Ureter (tissue), 1 donor: Measurements from ENCODE around the gene HARS2. TPM values are rescaled to one million over a fixed set of nuclear protein-coding genes. Genes with fewer than 3 reads are reported as not detected.
"Not testable (repeated sequence)": the region's sequence is repeated elsewhere in the genome, so short reads cannot be mapped to it uniquely, and the experiment has no call there.

Experiments
- DNase-seq: peaks from one replicate; pipeline ENCODE4 v3.0.0-alpha.2; 2020; ENCODE audit warnings: low spot score
- total RNA-seq: library from RNA; stranded (reverse); gene quantifications from one replicate; pipeline ENCODE4 v1.2.4, GENCODE V29; 2023
- donor health status: DM: yes; HTN: yes; CAD: no.

The HARS2 gene, protein sequence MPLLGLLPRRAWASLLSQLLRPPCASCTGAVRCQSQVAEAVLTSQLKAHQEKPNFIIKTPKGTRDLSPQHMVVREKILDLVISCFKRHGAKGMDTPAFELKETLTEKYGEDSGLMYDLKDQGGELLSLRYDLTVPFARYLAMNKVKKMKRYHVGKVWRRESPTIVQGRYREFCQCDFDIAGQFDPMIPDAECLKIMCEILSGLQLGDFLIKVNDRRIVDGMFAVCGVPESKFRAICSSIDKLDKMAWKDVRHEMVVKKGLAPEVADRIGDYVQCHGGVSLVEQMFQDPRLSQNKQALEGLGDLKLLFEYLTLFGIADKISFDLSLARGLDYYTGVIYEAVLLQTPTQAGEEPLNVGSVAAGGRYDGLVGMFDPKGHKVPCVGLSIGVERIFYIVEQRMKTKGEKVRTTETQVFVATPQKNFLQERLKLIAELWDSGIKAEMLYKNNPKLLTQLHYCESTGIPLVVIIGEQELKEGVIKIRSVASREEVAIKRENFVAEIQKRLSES
- 34.0 TPM for total RNA-seq

DNA sequence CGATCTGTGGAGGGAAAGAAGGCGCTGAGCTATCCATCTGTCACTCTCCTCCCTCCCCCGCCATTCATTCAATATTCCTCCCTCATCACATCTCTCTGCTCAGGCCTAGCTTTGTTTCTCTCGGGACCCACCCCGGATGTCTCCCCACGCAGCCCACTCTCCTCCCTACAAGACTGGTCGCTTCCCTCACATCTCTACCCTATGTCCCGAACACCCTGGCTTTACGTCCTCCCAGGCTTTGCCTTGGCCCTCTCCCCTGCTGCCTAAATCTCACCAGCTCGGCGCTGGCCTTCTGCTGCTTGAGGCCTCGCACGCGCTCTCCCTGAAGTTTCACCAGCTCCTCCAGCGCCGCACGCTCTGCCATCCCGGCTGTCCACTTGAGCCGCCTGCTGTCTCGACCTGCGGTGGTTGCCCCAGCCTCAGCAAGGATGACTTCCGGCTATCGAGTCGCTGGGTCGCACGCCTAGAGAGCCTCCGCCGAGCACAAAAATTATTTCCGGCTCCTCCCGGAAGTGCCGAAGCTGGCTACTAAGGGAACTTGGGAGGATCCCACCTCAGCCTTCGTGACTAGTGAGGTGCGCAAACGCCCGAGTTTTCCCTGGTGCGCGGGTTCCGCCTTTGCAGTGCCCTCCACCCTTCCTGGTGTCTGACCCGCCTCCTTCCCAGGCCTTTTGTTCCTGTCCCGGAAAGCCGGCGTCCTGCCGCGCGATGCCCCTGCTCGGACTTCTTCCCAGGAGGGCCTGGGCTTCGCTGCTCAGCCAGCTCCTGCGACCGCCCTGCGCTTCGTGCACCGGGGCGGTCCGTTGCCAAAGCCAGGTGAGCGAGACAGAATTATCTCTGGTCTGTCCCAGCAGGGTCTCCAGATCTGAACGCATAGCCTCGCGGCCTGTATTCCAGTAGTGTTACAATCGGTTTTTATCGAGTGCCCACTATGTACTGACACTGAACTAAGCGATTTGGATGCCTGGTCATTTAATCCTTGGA, at the start of gene HARS2, which contains the start of gene HARS1:
TSS of gene HARS2 (plus strand) at position 515 of the 984 bp plus-strand sequence. CDS start at position 709, 194 bp downstream.
TSS of gene HARS1 (minus strand) at position 430 of the 984 bp plus-strand sequence. CDS start at position 364, 66 bp downstream.
- peak; percentile 92 for DNase-seq

DNA sequence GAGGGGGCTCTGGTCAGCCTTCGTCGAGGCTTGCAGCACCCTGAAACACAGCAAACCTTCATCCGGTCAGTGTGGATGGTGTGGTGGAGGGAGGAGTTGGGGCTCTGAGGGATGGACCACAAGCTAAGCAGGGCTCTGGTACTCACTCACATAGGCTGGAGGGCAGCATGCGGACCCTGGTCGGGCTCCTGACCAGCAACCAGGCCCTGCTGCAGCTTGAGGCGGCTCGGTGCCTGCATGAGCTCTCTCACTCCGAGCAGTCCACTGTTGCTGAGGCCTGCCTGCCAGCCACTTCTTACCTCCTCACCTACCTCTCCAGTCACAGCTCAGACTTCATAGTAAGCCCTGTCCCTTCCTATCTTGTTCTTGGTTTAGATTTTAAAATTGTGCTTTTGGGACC, 49.5 kb upstream of the HARS2 start:
- DNase-seq = no peak

DNA sequence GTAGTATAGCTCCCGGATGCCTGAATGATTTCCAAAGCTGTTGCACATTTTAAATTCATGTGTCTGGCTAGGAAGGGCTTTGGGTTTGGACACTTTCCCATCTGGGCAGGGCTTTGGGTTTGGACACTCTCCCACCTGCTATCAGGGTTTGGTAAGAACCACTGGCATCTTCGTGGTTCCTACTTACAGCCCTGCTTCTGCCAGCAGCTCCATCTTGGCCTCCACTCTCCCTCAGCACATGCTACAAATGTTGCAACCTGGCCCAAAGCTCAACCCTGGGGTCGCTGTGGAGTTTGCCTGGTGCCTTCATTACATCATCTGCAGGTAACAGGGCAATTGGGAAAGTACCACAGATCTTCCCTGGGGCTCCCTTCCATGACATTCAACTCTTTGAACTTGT, 48.5 kb upstream of the HARS2 start:
- no peak for DNase-seq

DNA sequence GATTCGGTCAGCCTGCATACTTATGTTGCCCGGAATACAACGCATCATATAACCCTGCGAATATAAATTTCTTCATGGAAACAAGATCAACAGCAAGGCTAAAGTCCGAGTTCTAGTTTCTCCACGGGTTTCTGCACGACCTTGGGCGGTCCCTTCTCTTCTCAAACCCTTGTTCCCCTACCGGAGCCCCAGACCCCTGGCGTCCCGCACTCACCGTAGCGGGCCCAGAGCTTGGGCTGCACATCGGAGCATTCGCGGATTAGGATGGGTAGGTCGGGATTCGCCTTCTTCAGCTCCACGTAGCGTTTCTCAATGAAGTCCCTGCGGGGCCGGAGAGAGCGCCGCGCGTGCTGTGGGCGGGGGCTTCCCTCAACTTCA, 44.2 kb upstream of the HARS2 start:
- DNase-seq = no peak

DNA sequence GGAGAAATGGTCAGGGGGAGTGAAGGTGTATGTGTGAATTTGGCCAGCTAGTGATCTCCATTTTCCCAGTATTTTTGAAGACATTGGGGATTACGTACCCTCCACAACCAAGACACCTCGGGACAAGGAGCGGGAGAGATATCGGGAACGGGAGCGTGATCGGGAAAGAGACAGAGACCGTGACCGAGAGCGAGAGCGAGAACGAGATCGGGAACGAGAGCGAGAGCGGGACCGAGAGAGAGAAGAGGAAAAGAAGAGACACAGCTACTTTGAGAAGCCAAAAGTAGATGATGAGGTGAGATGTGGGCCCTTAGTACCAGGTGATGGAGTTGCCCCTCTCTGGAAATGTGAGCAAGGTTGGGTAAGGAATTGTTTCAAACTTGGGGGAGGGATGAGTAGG, 32.4 kb upstream of the HARS2 start:
- DNase-seq = no peak

DNA sequence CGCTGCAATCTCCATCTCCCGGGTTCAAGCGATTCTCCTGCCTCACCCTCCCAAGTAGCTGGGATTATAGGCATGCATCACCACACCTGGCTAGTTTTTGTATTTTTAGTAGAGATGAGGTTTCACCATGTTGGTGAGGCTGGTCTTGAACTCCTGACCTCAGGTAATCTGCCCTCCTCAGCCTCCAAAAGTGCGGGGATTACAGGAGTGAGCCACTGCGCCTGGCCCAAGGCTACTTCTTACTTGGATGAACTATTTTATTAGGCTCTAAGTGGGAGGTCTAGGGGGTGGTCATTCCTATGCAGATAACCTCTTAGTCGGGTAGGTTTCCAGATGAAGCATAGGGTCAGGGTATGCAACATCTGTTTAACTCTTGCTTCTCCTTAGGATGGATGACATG, 30.9 kb upstream of the HARS2 start:
- not testable (repeated sequence) for DNase-seq

DNA sequence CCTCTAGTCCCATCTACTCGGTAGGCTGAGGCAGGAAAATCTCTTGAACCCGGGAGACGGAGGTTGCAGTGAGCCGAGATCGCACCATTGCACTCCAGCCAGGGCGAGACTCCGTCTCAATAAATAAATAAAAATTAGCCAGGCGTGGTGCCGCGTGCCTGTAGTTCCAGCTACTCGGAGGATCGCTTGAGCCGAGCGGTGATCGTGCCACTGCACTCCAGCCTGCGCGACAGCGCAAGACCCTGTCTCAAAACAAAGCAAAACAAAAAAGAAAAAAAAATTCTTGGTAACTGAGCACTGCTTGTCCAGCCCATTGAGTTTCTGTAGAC, 27.3 kb upstream of the HARS2 start:
- no peak for DNase-seq

DNA sequence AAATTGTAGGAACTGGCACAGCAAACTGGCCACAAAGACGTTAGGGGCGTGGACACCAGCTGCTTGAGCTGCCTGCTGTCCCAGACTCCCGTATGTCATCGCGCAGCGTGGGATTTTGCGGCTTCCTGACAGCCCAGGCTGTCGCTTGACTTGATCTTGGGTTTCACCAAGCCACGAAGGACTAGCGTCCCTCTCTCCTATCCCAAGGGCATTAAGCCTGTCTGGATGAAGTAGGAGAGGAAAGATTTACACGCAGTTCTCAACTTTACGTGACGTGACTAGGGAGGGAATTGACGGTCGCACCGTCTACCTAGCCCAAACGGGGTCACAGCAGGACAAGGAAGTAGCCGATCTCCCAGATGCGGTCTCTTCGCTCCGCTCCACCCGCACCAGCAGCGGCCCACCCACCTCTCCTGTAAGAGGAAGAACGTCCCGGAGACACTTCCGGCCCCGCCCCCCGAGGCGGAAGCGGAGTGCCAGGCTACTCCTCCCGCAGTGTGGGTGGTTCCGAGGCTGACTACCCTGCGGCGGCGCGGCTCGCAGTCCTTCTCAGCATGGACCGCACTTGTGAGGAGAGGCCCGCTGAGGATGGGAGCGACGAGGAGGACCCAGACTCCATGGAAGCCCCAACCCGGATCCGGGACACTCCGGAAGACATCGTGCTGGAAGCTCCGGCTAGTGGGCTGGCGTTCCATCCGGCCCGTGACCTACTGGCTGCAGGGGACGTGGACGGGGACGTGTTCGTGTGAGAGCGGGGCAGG, 26.7 kb upstream of the HARS2 start, which contains the start of gene WDR55:
TSS of gene WDR55 (plus strand) at position 546 of the 761 bp plus-strand sequence. CDS start at position 555, 9 bp downstream.
- peak; percentile 96 for DNase-seq

DNA sequence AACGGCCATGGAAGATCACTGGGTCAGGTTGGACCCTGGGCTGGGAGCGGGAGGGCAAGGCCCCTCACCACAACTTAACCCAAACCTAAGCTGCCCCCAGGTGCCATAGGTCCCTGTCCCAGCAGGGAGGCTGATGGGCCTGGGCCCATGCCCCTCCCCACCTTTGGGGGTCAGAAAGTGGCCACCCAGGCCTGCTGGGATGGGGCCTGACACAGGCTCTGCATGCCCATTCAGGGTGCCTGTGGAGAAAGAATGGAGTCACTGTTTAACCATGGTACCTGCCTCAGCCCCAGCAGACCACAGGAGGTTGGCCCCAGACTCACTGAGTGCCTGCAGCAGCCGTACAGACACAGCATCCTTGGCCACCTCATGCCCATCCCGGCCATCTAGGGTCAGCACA, 20.2 kb upstream of the HARS2 start:
- not testable (repeated sequence) for DNase-seq

DNA sequence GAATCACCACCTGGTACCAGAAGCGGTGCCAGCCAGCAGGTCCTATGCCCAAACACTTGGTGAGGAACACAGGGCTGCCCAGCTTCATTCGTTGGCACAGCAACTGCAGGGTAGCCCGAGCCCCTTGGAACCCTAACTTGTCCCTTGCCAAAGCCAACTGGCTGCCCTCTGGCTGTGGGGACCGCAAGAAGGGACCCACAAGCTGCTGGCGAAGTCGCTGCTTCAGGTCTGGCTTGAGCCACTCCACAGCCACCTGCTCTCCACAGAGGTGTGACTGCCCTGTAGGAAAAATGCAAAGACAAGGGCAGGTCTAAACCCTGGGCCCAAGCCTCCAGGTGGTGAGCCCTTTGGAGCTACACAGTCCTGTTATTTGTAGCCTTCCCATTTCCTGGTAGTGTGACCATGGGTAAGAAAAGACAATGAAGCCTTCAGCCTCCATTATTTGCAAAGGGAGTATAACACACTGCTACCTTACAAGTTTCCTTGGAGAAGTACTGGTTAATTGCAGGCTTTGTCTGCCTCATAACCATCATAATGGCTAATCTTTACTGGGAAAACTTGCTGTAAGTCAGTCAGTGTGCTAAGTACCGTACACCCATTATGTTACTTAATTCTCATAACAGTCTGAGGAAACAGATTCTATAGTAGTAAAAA, 19.7 kb upstream of the HARS2 start:
- no peak for DNase-seq

DNA sequence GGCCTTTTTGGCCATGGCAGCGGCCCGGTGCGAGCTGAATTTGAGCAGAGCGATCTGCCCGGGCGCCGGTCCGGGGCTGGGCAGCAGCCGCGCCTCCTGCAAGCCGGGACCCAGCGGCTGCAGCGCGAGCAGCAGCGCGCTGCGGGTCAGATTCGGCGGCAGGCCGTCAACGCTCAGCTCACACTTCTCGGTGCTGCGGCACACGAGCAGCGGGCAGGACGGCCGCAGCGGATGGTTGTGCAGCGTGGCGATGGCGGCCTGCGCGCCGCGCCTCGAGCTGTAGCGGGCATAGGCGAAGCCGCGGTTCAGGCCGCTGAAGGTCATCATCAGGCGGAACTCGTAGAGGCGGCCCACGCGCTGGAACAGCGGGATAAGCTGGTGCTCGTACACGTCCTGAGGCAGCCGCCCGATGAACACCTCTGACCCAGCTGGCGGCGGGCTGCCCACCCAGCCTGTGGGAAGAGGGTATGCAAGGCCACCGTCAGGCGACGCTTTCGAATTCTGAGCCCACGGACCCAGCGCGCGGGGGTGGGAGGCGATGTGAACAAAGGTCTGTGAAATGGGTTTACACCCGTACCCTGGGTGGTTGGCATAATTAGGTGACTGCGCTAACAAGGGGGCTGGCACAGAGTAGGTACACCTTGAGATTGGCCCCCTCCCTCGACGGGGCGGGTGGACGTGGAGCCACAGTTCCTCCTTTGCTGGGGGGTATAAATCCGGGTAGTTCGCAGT, 18.6 kb upstream of the HARS2 start:
- no peak for DNase-seq

DNA sequence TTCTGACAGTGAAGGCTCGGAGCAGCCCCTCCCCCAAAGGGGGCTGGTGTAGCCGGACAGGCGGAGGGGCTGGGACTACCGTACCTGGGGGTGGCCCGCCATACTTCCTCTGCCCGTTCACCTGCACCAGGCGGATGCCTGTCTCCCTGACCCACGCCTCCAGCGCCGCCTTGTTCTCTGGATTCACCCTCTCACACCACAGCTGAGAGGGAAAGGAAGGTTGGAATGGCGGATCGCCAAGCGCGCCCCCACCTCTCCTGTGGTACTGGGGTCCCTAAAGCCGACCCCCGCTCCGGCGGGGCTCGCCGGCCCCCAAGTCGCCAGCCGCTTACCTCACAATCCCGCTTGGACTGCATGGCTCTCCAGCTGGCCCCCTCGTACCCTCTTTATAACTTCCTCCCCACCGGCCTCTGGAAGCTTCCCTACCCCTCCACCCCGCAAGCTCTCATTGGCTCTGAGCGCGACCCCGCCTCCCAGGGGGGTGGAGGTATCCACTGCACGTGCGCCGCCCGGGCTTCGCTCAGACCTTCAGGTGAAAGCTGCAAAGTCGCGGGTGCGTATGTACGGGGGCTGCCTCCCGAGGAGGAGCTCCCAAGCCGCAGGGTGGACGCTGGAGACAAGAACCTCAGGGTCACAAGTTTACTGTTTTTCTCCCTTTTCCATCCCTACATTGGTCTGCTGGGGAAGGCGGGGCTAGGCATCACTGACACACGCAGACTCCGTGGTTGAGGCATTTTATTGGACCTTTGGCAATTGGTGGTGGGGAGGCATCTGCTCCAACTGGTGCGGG, 17.9 kb upstream of the HARS2 start, which contains the start of gene DND1:
TSS of gene DND1 (minus strand) at position 390 of the 790 bp plus-strand sequence. CDS start at position 356, 34 bp downstream.
- DNase-seq = no peak

DNA sequence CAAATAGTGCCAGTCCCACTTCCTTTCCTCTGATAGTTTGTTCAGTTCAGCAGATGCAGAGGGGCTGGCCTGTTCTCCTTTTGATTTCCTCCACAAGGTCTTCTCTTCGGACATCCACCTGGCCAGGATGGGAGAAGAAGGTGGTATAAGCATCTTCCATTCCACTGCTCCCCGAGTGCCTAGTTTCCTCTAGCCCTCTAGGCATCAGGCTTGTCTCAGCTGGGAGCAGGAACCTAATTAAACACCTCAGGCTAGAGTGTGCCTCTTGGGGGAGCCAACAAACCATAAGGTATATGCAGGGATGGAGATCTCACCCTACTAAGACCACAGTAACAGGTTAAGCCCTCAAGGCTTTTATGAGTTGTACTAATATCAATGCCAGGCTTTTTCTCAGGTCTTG, 17.0 kb upstream of the HARS2 start:
- DNase-seq = no peak

DNA sequence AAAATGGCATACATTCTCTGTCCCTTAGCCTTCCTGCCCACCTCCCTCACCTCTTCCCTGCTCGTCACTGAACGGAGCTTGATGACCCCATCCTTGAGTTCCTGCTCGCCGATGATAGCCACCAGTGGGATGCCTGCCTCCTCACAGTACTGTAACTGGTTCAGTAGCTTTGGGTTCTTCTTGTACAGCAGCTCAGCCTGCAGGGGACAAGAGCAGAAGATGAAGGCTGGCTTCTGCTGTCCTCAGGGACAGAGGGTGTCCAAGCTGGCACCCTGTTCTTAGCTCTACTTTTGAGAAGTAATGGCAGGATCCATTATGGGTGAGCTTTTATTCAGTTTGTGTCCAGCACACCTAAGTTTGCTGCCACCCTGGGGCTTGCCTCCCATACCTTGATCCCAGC, 16.6 kb upstream of the HARS2 start:
- DNase-seq = no peak

DNA sequence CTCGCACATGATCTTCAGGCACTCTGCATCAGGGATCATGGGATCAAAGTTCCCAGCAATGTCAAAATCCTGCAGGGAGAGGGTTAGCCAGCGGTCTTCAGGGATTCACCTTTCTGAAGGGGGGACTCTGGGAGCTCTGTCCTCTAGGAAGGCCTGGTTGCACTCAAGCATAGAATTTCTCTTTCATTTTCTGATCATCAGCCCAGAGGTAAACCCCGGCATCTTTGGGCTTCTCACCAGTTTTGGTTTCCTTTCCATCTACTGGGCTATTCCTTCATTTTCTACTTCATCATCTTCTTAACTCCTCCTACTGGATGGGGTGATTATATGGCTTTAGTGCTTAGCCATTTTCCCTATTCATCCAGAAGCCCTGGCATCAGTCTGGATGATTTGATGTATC, 13.3 kb upstream of the HARS2 start:
- DNase-seq = no peak

DNA sequence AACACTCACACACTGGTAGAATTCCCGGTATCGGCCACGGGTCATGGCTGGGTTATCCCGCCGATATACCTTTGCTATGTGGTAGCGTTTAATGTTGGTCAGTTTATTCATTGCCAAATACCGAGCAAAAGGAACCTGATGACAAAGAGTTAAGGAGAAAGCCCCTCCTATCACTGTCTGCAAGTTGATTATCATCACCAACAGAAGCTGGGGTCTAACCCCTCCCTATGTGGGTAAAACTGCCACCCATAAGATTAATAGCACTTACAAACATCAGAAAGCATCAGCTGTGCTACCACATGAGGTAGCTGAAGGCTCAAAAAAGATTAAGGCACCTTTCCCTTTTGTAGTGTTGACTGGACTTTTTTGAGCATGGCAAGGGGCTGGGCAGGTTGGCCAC, 12.3 kb upstream of the HARS2 start:
- no peak for DNase-seq

DNA sequence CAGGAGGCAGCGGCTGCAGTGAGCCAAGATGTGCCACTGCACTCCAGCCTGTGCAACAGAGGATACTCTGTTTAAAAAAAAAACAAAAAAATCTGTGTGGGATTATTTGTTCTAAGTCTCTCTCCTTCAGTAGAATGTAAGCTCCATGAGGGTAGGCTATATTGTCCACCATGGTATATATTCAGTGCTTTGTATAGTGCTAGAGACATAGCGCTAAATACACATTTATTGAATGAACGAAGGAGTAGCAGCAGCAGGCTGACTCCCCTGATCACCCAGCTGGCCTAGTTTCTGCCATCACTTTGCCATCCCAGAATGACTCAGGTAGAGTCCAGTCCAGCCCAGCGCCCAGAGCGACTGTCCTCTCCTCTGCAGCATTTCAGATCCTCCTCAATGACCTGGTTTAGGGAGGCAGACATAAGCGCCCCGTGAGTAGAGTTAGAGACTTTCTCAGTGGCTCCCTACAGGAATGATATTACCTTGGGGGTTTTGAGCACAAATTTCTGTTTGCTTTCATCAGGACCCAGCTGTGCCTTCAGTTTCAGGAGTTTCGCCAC, 801 bp upstream of the HARS2 start:
- peak; percentile 30 for DNase-seq

DNA sequence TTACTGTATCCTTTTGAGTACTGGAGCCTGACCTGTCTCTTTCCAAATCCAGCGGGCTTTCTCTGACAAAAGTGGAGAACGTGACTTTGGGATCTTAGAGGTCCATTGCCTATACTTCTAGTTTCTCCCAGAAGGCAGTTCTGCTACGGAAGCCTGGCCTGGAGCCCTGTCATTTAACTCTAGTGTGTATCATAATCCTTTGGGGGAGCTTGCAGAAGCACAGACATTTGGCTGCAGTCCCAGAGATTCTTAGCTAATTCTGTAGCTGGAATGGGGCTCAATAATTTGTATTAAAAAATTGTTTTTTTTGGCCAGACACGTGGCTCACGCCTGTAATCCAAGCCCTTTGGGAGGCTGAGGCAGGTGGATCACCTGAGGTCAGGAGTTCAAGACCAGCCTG, 3.0 kb downstream of the HARS2 start:
- DNase-seq = no peak

DNA sequence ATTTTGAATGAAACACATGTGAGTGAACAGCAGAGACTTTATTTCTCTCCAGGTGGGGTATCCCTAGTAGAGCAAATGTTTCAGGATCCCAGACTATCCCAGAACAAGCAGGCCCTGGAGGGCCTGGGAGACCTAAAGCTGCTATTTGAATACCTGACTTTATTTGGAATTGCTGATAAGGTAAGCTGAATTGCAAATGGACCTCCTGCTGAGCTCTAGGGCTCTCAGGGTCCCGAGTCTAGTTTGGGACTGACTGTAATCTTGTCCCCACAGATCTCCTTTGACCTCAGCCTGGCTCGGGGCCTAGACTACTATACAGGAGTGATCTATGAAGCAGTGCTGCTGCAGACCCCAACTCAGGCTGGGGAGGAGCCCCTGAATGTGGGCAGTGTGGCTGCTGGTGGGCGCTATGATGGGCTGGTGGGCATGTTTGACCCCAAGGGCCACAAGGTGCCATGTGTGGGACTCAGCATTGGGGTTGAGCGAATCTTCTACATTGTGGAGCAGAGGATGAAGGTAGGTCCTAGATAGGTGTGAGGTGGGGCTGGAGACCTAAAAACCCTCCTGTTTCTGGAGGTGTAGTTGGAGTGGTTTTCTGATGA, 5.7 kb downstream of the HARS2 start:
- DNase-seq = no peak
